Lung (tissue), 12 donors: ENCODE measurements around the gene DGKB. TPM values are rescaled to one million over a fixed set of nuclear protein-coding genes. Genes with fewer than 3 reads are reported as not detected.

Experiments used
- ATAC-seq: fragments of 200-7000 bp; cut with Tn5 transposase; one replicate; pipeline ENCODE4 v1.9.1; 2020; ENCODE audit warnings: moderate number of reproducible peaks; ENCODE audit not compliant: insufficient read depth, low FRiP score
- DNase-seq, 3 donors: peaks; one replicate each; pipeline ENCODE4 v3.0.0-alpha.2; 2013 to 2017
- H3K27ac ChIP-seq, 2 donors: one replicate each; pipeline ENCODE4 v1.5.1; 2013; ENCODE audit warnings: mild to moderate bottlenecking in 2 of 2, moderate library complexity in 2 of 2, control low read depth in 1 of 2, inconsistent platforms in 1 of 2, low read depth in 1 of 2, low read length in 1 of 2
- H3K27me3 ChIP-seq, 3 donors: one replicate each; pipeline ENCODE4 v1.5.1; 2013; ENCODE audit warnings: low read length in 2 of 3; ENCODE audit not compliant: control insufficient read depth in 3 of 3, insufficient read depth in 3 of 3
- H3K36me3 ChIP-seq, 4 donors: one replicate each; pipeline ENCODE4 v1.5.1; 2013; ENCODE audit warnings: low read length in 4 of 4, mild to moderate bottlenecking in 1 of 4, moderate library complexity in 1 of 4; ENCODE audit not compliant: control insufficient read depth in 4 of 4, insufficient read depth in 4 of 4
- H3K4me1 ChIP-seq, 5 donors: one replicate each; pipeline ENCODE4 v1.5.1; 2013; ENCODE audit warnings: low read length in 5 of 5, mild to moderate bottlenecking in 2 of 5, moderate library complexity in 1 of 5; ENCODE audit not compliant: control insufficient read depth in 5 of 5, insufficient read depth in 5 of 5
- H3K4me3 ChIP-seq: one replicate; pipeline ENCODE4 v1.5.1; 2013; ENCODE audit warnings: mild to moderate bottlenecking, control low read depth, moderate library complexity
- H3K9ac ChIP-seq, 2 donors: one replicate each; pipeline ENCODE4 v1.5.1; 2013; ENCODE audit warnings: low read length in 2 of 2, control low read depth in 1 of 2; ENCODE audit not compliant: insufficient read depth in 1 of 2
- H3K9me3 ChIP-seq, 4 donors: one replicate each; pipeline ENCODE4 v1.5.1; 2013; ENCODE audit warnings: low read length in 3 of 4, mild to moderate bottlenecking in 1 of 4, moderate library complexity in 1 of 4; ENCODE audit not compliant: control insufficient read depth in 4 of 4, insufficient read depth in 3 of 4
- CTCF ChIP-seq: IDR thresholded peaks from 2 replicates; pipeline ENCODE4 v1.5.1; 2012; ENCODE audit warnings: mild to moderate bottlenecking; ENCODE audit errors: control extremely low read depth, extremely low read depth
- WGBS, 2 donors: extraction: QIAGEN DNeasy Blood & Tissue Kit; methylation state at CpG; one replicate each; pipeline ENCODE4 v1.1.7; 2013; 5-methylcytosine and 5-hydroxymethylcytosine counted together
- polyA plus RNA-seq, 2 donors: library from polyadenylated mRNA; stranded (reverse); fragments of 200-250 nt; gene quantifications; one replicate each; pipeline ENCODE4 v1.2.1, GENCODE V29; 2013
- total RNA-seq, 2 donors: library from RNA; depleted of rRNA in 1 of 2; stranded (reverse); fragments of >200 nt in 1 of 2; gene quantifications; one replicate each; pipeline ENCODE4 v1.2.1, GENCODE V29; 2014 to 2021
- donor health status: control.
- donor health status: control.
- donor health status: Bipolar disorder and iron deficiency.
- donor health status: healthy.
- donor health status: DM: yes; HTN: yes; CAD: no.

The DGKB gene
- total and polyA plus RNA-seq, 4 donors: under 0.01 to 0.57 (median 0.06) TPM; not detected in 1

GRCh38 chr7:14570750-14571607, 331.6 kb downstream of the DGKB start:
- no peaks in the 10 kb centered on the region for H3K9me3 ChIP-seq
- ATAC-seq (no peak), DNase-seq (no peak)
- 82 to 86% methylated on average over 5 of the region's 5 CpGs for WGBS, 2 donors
- no peaks in the 10 kb centered on the region for H3K27me3 ChIP-seq
- no peak overlapping the region for H3K9ac ChIP-seq
- no peaks in the 10 kb centered on the region for H3K36me3 ChIP-seq
- no peak for TF ChIP-seq CTCF
- H3K4me1 ChIP-seq: no peaks in the 10 kb centered on the region
- no peak overlapping the region for H3K27ac ChIP-seq
- no peak overlapping the region for H3K4me3 ChIP-seq

- no peak for ATAC-seq
- WGBS, 2 donors: 94% methylated on average over 1 of the region's 1 CpG
- TF ChIP-seq CTCF: no peak
- no peaks in the 10 kb centered on the region for H3K27me3 ChIP-seq
- no peaks in the 10 kb centered on the region for H3K9me3 ChIP-seq
- no peak overlapping the region for H3K9ac ChIP-seq
- H3K27ac ChIP-seq: no peak overlapping the region
- no peak overlapping the region for H3K4me3 ChIP-seq
- DNase-seq: no peak
- H3K36me3 ChIP-seq: no peaks in the 10 kb centered on the region
- H3K4me1 ChIP-seq: no peaks in the 10 kb centered on the region
These were observed 350.5 kb downstream of the DGKB start for GRCh38 chr7:14552060-14552459.

DNA sequence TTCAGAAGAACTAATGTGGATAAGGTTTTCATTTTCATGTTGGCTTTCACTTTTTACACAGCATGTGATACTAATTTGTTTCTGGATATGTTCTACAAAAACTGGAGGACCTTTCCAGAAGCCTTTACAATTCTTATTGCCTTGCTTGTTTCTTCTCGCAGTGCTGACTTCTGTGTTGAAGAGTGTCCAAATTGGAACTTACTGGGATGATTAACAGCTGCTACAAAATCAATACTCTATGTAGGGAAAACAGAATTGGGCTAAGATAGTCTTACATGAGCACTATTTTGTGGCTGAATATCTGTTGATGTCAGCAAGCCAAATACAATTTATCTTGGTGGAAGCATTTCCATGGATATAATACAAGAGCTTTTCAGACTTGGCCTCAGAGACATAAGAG, 351.2 kb downstream of the DGKB start:
- 74 to 96% methylated on average over 1 of the region's 1 CpG for WGBS, 2 donors
- H3K4me1 ChIP-seq: no peaks in the 10 kb centered on the region
- no peaks in the 10 kb centered on the region for H3K36me3 ChIP-seq
- H3K27me3 ChIP-seq: no peaks in the 10 kb centered on the region
- H3K4me3 ChIP-seq: no peak overlapping the region
- no peak for ATAC-seq
- no peaks in the 10 kb centered on the region for H3K9me3 ChIP-seq
- H3K9ac ChIP-seq: no peak overlapping the region
- TF ChIP-seq CTCF: no peak
- H3K27ac ChIP-seq: no peak overlapping the region
- DNase-seq: no peak

GRCh38 chr7:14542624-14543023, 359.9 kb downstream of the DGKB start:
- Histone ChIP-seq H3K9me3 (no peaks in the 10 kb centered on the region), H3K36me3 (no peaks in the 10 kb centered on the region), H3K27ac (no peak overlapping the region), H3K27me3 (no peaks in the 10 kb centered on the region), H3K9ac (no peak overlapping the region), H3K4me3 (no peak overlapping the region), H3K4me1 (peaks cover 0 to 6% (median 0%) of the 10 kb centered on the region in 5 donors)
- DNase-seq (no peak), ATAC-seq (no peak)
- no peak for TF ChIP-seq CTCF
- 68 to 76% methylated on average over 5 of the region's 5 CpGs for WGBS, 2 donors
